HG02623 (cell line): ENCODE data around the gene LOXHD1.

Experiments used
- ATAC-seq: cut with Tn5 transposase; IDR thresholded peaks from one replicate; pipeline ENCODE4 v1.9.1; 2021; ENCODE audit warnings: moderate library complexity; ENCODE audit not compliant: unreplicated experiment

The LOXHD1 gene, protein sequence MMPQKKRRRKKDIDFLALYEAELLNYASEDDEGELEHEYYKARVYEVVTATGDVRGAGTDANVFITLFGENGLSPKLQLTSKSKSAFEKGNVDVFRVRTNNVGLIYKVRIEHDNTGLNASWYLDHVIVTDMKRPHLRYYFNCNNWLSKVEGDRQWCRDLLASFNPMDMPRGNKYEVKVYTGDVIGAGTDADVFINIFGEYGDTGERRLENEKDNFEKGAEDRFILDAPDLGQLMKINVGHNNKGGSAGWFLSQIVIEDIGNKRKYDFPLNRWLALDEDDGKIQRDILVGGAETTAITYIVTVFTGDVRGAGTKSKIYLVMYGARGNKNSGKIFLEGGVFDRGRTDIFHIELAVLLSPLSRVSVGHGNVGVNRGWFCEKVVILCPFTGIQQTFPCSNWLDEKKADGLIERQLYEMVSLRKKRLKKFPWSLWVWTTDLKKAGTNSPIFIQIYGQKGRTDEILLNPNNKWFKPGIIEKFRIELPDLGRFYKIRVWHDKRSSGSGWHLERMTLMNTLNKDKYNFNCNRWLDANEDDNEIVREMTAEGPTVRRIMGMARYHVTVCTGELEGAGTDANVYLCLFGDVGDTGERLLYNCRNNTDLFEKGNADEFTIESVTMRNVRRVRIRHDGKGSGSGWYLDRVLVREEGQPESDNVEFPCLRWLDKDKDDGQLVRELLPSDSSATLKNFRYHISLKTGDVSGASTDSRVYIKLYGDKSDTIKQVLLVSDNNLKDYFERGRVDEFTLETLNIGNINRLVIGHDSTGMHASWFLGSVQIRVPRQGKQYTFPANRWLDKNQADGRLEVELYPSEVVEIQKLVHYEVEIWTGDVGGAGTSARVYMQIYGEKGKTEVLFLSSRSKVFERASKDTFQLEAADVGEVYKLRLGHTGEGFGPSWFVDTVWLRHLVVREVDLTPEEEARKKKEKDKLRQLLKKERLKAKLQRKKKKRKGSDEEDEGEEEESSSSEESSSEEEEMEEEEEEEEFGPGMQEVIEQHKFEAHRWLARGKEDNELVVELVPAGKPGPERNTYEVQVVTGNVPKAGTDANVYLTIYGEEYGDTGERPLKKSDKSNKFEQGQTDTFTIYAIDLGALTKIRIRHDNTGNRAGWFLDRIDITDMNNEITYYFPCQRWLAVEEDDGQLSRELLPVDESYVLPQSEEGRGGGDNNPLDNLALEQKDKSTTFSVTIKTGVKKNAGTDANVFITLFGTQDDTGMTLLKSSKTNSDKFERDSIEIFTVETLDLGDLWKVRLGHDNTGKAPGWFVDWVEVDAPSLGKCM (N-terminal part only)

DNA sequence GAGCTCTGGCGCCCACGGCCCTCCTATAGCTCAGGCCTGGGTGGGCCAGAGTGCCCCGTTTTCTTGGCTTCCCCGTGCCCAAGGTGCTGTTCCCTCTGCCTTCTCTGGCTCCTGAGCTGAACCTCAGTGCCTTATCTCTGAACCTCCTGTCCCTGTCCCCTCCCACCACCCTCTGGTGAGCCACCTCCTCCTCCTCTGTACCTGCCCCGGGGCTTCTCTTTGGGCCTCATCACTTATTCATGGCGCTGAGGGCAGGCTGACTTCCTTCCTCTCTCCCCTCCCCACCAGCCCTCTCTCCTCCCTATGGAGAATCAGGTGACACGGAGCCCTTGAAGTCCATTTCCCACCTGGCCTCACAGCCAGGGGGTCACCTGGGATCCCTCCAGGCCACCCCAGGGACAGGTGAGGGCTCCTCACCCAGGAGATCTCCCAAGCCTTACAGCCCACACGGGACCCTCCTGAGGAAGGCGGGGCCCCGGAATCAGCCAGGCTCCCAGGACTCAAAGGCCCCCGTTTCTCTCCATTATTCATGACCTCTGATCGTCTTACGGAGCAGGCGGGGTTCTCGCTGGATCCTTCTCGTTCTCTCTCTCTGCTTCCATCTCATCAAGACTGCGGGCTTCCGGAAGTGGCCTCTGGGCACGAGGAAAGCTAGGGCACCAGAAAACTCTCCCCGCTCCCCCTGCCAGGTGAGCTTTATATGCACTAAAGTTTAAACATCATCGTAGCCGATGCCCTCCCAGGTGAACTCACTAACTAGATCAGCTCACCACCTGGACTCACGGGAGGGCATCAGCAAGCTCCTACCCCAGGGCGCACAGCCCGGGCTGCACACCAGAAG lies at the start of gene LOXHD1:
Gene LOXHD1 (minus strand): TSS at position 106 of the 841 bp plus-strand sequence. CDS start 187 bp downstream, outside the sequence.
- ATAC-seq: no peak

DNA sequence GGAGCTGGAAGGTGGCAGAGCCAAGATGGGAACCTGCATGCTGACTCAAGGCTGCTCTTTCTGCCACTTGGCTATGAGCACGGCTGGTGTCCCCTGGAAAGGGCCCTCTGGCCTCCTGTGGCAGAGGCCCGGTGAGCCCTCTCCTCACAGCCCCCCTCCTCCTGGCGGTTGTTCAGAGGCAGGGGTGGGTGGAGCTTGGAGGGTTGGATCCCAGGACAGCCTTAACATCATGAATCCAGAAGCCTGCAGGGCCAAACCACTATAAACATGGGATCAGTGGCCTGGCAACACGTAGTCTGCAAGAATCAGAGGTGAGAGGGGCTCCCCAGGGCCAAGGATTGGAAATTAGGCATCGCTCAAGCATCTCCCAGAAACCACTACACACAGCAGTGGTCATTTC lies 48.5 kb upstream of the LOXHD1 start:
- no peak for ATAC-seq

DNA sequence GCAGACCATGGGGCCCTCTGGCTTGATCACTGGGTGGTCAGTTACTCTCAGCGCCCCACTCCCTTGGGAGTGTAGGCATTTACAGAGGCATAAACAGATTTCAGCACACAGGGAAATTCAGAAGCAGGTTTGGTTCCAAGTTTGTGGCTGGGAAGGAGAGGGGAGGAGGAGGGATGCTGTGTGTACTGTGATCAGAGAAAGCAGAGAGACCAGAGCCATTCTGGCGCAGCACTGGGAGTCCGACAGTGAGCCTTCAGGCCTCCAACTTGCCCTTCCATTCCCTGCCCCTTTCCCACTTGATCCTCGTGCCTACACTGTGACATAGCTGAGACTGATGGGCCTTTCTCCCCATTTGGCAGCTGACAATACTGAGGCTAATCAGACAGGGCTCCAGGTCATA lies 47.8 kb upstream of the LOXHD1 start:
- no peak for ATAC-seq

DNA sequence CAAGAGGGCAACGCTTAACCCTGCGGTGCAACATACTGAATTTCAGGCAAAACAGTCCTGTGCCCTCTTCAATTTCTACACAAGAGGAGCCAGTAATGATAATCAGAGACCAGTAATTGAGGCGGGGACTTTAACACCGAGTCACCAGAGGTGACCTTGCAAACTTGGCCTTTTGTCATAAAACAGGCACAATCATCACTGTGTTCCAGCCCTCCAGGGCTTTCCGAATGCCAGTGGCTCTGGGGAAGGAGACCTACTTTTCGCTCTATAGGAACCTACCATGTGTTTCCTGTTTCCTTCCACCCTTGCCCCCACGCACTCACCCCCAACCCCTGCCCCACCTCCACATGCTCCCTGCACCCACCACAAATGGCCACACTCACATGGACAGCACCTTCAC lies 47.2 kb upstream of the LOXHD1 start:
- no peak for ATAC-seq

DNA sequence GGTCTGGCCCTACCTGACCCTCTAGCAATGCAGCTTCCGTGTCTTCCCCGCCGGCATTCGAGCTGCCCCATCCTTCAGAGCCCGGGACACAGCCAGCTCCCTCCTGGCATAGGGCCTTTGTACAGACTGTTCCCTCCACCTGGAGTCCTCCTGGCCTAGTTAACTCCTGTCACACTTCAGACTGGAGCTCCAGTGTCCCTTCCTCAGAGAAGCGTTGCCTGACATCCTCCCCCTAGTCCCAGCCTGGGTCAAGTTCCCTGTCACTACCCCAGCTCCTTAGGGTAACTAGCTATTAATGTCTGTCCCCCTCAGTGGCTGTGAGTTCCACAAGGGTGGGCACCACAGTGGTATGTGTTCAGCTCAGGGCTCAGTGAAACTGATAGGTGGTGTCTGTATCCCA lies 45.5 kb upstream of the LOXHD1 start:
- no peak for ATAC-seq

DNA sequence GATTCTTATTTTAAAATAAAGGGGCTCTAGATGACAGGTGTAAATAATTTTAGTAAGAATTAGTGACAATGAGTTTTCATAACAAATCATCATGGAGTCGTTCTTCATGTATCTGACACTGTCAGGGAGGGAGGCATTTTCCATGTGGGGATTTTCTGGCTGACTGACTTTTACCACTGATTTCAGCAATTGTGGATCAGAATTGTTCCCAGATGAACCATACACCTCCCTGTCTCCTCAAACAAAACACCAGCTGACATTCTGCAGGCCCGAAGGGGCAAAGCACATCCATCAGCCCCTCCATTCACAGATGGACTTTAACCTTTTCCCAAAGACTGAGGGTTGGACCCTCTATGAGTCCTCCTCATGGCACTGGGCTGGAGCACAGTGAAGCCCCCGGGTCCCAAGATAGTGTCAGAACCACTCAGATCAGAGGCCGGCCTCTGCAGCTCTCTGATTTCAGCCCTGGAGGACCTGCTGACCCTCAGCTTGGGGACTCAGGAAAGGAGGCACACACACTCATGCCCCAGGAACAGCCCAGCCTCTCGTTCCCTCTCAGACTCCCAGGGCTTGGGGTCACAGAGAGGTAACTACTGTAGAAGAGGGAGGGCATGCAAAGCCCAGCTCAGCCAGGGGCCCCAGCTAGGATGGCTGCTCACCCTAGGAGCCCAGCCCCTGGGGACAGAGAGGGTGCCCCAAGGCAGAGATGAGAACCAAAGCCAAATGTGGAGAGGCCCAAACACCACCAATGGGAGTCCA lies 43.2 kb upstream of the LOXHD1 start:
- ATAC-seq: no peak

DNA sequence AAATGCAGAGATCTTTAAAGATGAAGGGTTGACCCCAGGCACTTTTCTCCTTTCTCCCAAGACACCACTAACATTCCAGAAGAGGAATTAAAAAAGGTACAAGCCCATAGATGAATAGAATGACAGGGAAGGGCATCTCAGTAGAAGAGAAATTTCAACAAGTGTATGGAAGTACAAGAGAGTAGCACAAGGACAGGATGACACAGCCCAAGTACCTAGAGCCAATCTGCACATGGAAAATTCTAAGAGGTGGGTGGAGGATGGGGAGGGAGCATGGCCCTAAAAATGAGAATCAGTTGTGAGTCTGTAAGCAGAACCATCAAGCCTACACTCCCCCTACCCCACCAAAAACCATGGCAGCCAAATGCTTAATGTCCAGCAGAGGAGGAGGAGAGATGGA lies 39.7 kb upstream of the LOXHD1 start:
- no peak for ATAC-seq

DNA sequence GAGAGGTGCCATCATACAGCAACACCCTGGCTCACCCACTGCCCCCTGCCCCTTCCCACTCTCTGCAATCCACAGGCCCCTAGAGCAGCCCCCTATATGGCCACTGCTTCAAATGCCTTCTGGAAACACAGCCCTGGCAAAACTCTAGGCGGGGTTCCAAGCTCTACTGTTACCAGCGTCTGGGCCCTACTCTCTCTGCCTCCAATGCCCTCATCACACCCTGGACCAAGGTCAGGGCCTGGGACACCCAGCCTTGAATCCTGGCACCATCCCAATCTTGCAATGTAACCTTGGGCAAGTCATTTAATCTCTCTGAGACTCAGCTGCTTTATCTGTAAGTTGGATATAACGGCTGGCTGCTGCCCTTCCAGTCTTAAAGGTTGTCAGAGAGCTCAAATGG lies 39.2 kb upstream of the LOXHD1 start:
- no peak for ATAC-seq

DNA sequence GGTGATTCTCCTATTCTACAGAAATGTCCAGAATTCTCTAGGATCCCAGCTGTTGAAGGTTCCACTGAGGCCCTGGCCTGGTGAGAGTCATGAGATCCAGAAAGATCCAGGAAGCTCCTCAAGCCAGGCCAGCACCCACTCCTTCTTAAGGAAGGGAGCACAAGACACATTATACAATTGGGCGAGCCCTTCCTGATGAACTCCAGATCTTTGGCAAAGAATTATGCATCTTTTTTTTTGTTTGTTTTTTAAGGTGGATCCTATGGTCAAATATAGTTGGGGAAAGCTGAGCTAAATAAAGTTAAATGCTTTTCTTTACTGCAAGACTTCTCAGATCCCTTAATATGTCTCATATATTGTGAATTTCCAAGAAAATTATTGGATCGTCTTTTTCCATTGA lies 37.0 kb upstream of the LOXHD1 start:
- ATAC-seq: no peak

DNA sequence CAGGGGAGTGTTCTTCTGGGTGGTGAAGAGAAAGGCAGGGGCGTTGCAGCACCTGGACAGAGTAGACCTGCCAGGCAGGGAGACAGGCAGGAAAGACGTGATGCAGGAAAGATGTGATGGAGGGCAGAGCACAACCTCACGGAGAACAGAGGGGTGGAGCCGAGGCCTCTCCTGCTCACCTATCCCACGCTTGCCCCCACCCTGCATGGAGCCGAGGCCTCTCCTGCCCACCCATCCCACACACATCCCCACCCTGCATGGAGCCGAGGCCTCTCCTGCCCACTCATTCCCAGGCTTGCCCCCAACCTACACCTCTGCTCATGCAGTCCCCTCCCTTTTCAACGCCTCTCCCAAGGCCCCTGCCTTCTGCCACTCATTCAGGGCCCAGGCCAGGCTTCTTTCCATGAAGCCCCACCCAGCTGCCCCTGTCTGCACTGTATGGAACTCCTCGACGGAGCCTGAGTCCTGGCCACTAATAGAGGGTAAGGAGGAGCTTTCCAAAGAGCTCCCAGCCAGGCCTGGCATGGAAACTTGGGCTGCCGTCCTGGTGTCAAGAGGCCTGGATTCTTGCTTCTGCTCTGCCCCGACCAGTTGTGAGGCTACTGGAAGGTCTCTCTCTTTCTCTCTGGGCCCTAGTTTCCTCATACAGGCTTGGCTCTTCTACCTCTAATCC lies 32.0 kb upstream of the LOXHD1 start:
- no peak for ATAC-seq

DNA sequence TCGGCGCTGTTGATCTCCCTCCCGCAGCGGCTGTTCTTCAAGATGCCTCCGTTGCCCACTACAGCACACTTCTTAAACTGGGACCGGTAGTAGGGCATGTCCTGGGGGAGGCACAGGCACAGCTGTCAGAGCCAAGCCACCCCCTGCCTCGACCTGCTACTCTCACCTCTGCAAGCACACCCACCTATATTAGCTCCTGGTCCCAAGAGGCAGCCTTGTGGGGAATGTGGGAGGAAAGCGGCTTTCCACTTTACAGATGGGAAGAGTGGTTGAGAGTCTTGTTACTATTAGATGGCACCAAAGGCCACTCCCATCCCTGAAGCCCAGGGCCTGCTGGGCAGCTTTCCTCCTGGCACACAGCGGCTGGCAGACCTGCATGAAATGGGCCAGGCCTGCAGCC lies 29.2 kb upstream of the LOXHD1 start:
- no peak for ATAC-seq

DNA sequence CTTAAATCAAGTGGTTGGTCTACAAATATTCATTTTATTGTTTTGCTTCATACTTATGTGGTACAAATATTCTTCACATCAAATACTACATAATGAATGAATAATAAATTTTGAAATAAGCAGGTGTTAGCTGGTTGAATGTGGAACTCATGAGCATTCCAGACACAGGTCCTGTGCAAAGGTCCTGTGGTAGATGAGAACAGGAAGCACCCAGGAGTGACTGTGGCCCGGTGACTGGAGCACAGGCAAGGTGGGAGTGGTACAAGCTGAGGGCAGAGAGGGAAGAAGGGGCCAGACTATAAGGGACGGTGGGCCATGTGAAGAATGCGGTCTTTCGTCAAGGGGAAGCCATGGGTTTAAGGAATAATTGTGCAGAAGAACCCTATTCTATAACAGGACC lies 26.2 kb upstream of the LOXHD1 start:
- ATAC-seq: no peak

DNA sequence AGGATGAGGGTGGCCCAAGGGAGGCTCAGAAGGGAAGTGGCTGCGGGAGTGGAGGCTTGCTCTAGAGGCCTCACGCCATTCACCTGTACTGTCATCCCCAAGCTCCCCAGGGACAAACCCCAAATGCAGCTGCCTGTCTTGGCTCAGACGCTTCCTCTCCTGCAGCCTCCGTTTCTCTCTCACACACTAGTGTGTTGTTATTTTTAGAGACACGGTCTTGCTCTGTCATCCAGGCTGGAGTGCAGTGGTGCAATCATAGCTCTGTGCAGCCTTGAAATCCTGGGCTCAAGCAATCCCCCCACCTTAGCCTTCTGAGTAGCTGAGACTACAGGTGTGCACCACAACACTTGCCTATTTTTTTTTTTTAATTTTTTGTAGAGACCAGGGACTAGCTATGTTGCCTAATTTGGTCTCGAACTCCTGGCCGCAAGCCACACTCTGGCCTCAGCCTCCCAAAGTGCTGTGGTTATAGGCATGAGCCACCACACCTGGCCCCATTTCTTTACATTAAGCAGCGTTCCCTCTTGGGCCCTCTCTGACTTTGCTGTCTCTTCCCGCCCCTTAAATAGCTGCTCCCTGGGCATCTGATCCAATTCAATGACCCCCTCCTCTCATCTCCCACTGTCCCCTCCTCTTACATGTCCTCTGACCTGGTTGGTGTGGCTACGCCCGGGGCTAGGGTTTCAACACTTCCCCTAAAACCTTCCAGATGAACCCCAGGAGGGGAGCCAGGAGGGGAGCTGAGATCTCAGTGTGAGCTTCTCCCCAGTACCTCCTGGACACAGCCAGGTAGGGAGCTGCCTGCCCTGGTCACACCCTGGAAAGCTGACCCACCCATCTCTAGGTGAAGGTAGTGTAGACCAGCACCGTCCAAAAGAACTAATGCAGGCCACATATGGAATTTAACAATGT lies 24.0 kb upstream of the LOXHD1 start:
- no peak for ATAC-seq

DNA sequence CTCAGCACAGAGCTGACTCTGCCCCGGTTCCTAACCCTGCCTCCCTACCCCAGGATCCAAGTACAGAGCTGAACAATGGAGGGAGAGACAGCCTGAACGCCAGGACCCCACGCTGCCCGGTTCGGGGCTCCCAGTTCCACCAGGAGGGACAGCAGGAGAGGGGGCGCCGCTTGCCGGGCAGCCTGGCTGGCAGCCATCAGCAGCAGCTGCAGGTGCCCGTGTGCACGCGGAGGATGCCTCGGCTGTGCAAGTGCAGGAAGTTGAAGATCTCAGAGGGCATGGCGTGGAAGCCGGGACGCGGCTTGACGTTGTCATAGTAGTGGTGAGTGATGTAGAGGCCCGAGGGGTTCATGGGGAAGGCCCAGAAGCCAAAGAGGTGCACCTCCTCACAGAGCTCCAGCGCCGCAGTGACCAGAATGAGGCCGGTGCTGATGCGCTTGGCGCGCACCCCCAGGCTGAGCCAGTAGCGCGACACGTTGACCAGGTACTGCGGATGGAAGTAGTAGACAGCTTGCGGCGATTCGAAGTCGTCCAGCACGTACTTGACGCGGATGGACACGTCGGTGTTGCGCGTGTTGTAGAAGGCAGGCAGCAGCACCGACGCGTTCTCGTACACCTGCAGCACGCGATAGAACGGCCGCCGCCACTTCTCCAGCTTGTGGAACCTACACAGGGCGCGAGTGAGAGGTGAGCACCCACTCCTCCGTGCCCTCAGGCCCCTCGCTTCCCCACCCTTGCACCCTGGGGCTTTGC lies 23.0 kb upstream of the LOXHD1 start:
- no peak for ATAC-seq

DNA sequence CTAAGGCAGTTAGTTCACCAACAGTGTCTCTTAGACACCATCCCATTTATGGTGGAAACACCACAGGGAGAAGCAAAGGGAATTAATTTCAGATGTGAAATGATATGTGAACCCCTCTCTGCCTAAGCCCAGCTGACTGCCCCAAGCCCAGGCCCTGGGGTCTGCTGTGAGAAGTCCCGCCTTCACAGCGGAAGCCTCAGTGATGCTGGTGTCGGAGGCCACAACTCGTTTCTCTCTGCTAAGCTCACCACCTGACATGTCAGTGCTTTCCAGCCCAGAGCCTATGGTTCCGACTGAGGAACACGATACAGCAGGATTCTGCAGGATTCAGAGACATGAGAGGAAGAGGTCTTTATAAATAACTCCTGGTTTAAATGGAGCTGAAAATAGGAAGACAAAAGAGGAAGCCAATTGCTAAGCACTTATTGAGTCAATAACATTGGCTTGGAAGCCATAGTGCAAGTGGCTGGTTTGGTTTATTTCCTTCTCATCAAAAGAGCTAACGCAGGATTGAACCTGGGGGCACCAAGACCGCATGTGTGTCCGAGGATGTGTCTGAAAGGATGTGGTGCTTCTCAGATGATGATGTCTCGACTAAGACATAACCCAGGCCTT lies 21.9 kb upstream of the LOXHD1 start:
- ATAC-seq: no peak

DNA sequence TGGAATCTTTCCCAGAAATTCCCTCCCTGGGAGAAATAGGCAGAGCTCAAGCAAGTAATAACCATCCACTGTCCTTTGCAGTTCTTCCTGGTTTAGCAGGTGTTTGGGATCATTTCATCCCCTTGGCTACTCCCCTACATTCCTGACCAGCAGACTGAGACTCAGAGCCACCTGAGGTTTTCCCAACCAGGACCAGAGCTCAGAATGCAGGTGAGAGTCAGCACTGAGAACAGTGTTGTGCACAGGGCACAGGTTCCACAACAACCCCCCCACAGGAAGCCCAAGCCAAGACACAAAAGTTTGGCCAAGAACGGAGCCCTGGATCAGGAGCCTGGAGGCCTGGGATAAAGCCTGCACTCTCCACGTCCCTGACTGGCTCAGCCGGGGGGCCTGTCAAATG lies 21.0 kb upstream of the LOXHD1 start:
- ATAC-seq: no peak

DNA sequence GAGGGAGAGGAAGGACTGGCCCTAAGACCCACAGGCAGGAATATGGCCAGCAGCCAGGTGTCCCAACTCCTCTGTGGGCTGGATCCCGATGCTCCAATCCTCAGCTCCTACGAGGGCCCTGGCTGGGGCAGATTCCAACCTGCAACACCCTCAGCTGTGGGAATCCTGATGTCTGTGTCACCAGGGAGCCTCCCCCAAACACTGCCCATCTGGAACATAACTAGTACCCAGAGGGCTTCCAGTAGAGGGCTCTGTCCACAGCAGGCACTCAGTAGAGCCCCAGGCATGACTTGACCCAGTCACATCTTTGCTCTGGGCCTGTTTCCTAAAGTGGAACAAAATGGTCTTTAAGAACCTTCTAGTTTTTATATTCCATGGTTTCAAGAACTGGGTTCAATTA lies 20.6 kb upstream of the LOXHD1 start:
- ATAC-seq: no peak
